ENCODE results near the gene NR5A2.

NR5A2 gene

GRCh38 chr1:200035956-200036618, 8.6 kb downstream of the NR5A2 start:
- H4K20me1 ChIP-seq (ENCODE audit: insufficient read depth) = no peaks in the 10 kb centered on the region
- H3K4me2 ChIP-seq = no peak overlapping the region
- H2AFZ ChIP-seq (ENCODE audit: low read depth) = no peak overlapping the region
- H3K27ac ChIP-seq = no peak overlapping the region
- no peak overlapping the region for H3K9ac ChIP-seq
- H3K27me3 ChIP-seq (ENCODE audit: insufficient read depth, low read depth) = peaks cover 13% of the 10 kb centered on the region
- no peaks in the 10 kb centered on the region for H3K36me3 ChIP-seq (ENCODE audit: insufficient read depth)
- H3K79me2 ChIP-seq (ENCODE audit: insufficient read depth, low read depth) = no peaks in the 10 kb centered on the region
- TF ChIP-seq, protein P1, sequence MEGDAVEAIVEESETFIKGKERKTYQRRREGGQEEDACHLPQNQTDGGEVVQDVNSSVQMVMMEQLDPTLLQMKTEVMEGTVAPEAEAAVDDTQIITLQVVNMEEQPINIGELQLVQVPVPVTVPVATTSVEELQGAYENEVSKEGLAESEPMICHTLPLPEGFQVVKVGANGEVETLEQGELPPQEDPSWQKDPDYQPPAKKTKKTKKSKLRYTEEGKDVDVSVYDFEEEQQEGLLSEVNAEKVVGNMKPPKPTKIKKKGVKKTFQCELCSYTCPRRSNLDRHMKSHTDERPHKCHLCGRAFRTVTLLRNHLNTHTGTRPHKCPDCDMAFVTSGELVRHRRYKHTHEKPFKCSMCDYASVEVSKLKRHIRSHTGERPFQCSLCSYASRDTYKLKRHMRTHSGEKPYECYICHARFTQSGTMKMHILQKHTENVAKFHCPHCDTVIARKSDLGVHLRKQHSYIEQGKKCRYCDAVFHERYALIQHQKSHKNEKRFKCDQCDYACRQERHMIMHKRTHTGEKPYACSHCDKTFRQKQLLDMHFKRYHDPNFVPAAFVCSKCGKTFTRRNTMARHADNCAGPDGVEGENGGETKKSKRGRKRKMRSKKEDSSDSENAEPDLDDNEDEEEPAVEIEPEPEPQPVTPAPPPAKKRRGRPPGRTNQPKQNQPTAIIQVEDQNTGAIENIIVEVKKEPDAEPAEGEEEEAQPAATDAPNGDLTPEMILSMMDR (conservative IDR thresholded peaks at IDR 0.05; ENCODE audit: low read depth, low read length) = no peak
- H3K4me3 ChIP-seq (IDR thresholded peaks at IDR 0.05; ENCODE audit: insufficient read depth, low read depth, low read length) = no peak overlapping the region
- H3K4me1 ChIP-seq (ENCODE audit: low read depth, poor library complexity, severe bottlenecking) = peaks cover 5% of the 10 kb centered on the region

DNA sequence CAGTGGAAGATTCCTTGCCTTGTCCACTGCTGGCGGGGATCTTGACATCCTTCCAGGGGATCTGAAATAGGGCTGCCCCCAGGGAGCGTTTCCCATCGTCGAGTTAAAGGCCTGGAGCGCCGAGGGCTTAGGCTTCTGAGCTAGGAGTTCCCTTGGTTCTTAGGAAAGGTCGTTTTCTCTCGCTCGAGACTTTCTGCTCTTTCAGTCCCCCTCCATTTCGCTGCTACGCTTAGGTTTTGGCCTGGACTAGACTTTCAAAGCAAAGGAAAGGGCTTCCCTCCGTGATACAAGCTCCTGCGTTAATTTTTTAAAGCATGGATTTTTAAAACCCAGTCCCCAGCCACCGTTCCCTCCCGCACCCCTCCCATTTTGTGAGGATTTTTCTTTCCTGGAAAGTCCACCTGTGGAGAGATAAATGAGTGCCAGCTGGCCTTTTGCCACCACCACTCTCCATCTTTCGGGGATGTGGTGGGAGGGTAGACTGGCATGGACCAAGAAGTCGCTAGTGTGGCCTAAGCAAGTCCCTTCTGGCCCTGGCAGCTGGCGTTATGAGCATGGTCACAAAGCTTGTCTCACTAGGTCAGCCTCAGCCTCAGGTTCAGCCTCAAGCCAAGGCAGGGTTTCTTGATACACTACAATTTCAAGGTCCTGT, 9.2 kb downstream of the NR5A2 start:
- peaks cover 18% of the 10 kb centered on the region for H3K27me3 ChIP-seq (ENCODE audit: insufficient read depth, low read depth)
- no peak overlapping the region for H3K9ac ChIP-seq
- no peaks in the 10 kb centered on the region for H4K20me1 ChIP-seq (ENCODE audit: insufficient read depth)
- no peak overlapping the region for H2AFZ ChIP-seq (ENCODE audit: low read depth)
- H3K4me2 ChIP-seq = no peak overlapping the region
- no peaks in the 10 kb centered on the region for H3K36me3 ChIP-seq (ENCODE audit: insufficient read depth)
- H3K4me3 ChIP-seq (IDR thresholded peaks at IDR 0.05; ENCODE audit: insufficient read depth, low read depth, low read length) = no peak overlapping the region
- H3K4me1 ChIP-seq (ENCODE audit: low read depth, poor library complexity, severe bottlenecking) = peaks cover 5% of the 10 kb centered on the region
- no peaks in the 10 kb centered on the region for H3K79me2 ChIP-seq (ENCODE audit: insufficient read depth, low read depth)
- TF ChIP-seq, protein P1 (conservative IDR thresholded peaks at IDR 0.05; ENCODE audit: low read depth, low read length) = no peak
- no peak overlapping the region for H3K27ac ChIP-seq

DNA sequence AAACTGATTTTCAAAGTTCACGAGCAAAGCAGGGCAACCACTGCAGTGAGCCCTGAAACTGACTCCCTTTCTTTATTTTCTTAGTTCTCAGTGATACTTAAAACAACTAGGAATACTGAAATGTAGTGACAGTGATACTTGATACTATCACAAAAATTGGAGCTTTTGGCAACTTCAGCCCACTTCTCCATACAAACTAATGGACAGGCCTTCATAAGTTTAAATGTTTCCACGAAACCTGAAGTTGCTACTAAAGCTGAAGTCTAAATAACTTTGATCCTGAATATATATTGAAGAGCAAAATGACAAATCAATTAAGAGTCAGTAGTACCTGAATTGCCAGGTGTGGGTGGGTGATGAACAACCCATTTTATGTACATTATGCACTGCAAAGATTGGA, 10.0 kb downstream of the NR5A2 start:
- TF ChIP-seq, protein P1 (conservative IDR thresholded peaks at IDR 0.05; ENCODE audit: low read depth, low read length) = no peak
- H3K9ac ChIP-seq = no peak overlapping the region
- no peaks in the 10 kb centered on the region for H3K79me2 ChIP-seq (ENCODE audit: insufficient read depth, low read depth)
- no peak overlapping the region for H2AFZ ChIP-seq (ENCODE audit: low read depth)
- H3K4me2 ChIP-seq = no peak overlapping the region
- H4K20me1 ChIP-seq (ENCODE audit: insufficient read depth) = no peaks in the 10 kb centered on the region
- H3K27ac ChIP-seq = no peak overlapping the region
- H3K4me1 ChIP-seq (ENCODE audit: low read depth, poor library complexity, severe bottlenecking) = peaks cover 5% of the 10 kb centered on the region
- no peak overlapping the region for H3K4me3 ChIP-seq (IDR thresholded peaks at IDR 0.05; ENCODE audit: insufficient read depth, low read depth, low read length)
- peaks cover 18% of the 10 kb centered on the region for H3K27me3 ChIP-seq (ENCODE audit: insufficient read depth, low read depth)
- no peaks in the 10 kb centered on the region for H3K36me3 ChIP-seq (ENCODE audit: insufficient read depth)

- no peak overlapping the region for H3K4me2 ChIP-seq
Observed at GRCh38 chr1:200037904-200038303, 10.4 kb downstream of the NR5A2 start.

More at GRCh38 chr1:200037904-200038303, 10.4 kb downstream of the NR5A2 start:
- Histone ChIP-seq H3K9ac (no peak overlapping the region), H4K20me1 (ENCODE audit: insufficient read depth) (no peaks in the 10 kb centered on the region), H3K27ac (no peak overlapping the region), H3K4me3 (IDR thresholded peaks at IDR 0.05; ENCODE audit: insufficient read depth, low read depth, low read length) (no peak overlapping the region), H3K4me1 (ENCODE audit: low read depth, poor library complexity, severe bottlenecking) (peaks cover 5% of the 10 kb centered on the region), H3K79me2 (ENCODE audit: insufficient read depth, low read depth) (no peaks in the 10 kb centered on the region), H2AFZ (ENCODE audit: low read depth) (no peak overlapping the region), H3K27me3 (ENCODE audit: insufficient read depth, low read depth) (peaks cover 18% of the 10 kb centered on the region), H3K36me3 (ENCODE audit: insufficient read depth) (no peaks in the 10 kb centered on the region)
- TF ChIP-seq, protein P1 (conservative IDR thresholded peaks at IDR 0.05; ENCODE audit: low read depth, low read length) = no peak

All from KMS-11 (cell line).